HepG2 (cell line): ENCODE results near the gene THRB. TPM values are rescaled to one million over a fixed set of nuclear protein-coding genes. Genes with fewer than 3 reads are reported as not detected.

Experiments used
- CBX2 ChIP-seq, 2 experiments: fragments of 200-600 bp in 1 of 2; sonication (generic); formaldehyde crosslinking in 1 of 2; IDR thresholded peaks; 2 replicates each; pipeline versions ENCODE4 v1.7.0 to v1.8.1; 2018 to 2022; ENCODE audit warnings: low read depth in 2 of 2, low read length in 1 of 2, mild to moderate bottlenecking in 1 of 2, missing genetic modification reagents in 1 of 2
- CEBPB ChIP-seq: IDR thresholded peaks from 2 replicates; pipeline ENCODE4 v1.6.1; 2011; ENCODE audit warnings: low read depth, low read length, improper control_type of control experiment, borderline replicate concordance
- EZH2 ChIP-seq: conservative IDR thresholded peaks from 2 replicates; pipeline ENCODE4 v1.6.1; 2012; ENCODE audit warnings: mild to moderate bottlenecking, low read depth, low read length, moderate library complexity
- KAT7 ChIP-seq: IDR thresholded peaks from 2 replicates; pipeline ENCODE4 v1.6.1; 2018; ENCODE audit warnings: borderline replicate concordance, missing compliant biosample characterization
- MIXL1 ChIP-seq: IDR thresholded peaks from 2 replicates; pipeline ENCODE4 v1.6.1; 2016
- NR2C2 ChIP-seq: sonication (generic); formaldehyde crosslinking; IDR thresholded peaks from 2 replicates; pipeline ENCODE4 v1.4.0; 2020; ENCODE audit warnings: missing genetic modification reagents, mild to moderate bottlenecking, moderate library complexity, borderline replicate concordance
- RBM39 ChIP-seq: fragments of 200-400 bp; formaldehyde crosslinking; IDR thresholded peaks from one replicate; pipeline ENCODE4 v1.6.1; 2018; ENCODE audit warnings: antibody characterized with exemption, mild to moderate bottlenecking, low read depth, low read length; ENCODE audit not compliant: poor library complexity, severe bottlenecking
- SP4 ChIP-seq: sonication (generic); formaldehyde crosslinking; IDR thresholded peaks from 2 replicates; pipeline ENCODE4 v1.8.1; 2023; ENCODE audit warnings: mild to moderate bottlenecking, missing genetic modification reagents
- TBX3 ChIP-seq: fragments of 450-650 bp; IDR thresholded peaks from 2 replicates; pipeline ENCODE4 v1.6.1; 2017; ENCODE audit warnings: antibody characterized with exemption, mild to moderate bottlenecking, inconsistent platforms, borderline replicate concordance
- ZNF607 ChIP-seq: sonication (generic); formaldehyde crosslinking; IDR thresholded peaks from 2 replicates; pipeline ENCODE4 v1.5.1; 2020; ENCODE audit warnings: missing genetic modification reagents, mild to moderate bottlenecking, borderline replicate concordance
- polyA plus RNA-seq, 8 experiments: library from polyadenylated mRNA; depleted of rRNA in 3 of 8; stranded (reverse) in 7 of 8; unstranded in 1 of 8; fragments of >200 nt; fragmentation: Illumina TruSeq in 4 of 8; extraction: Trizol in 4 of 8; gene quantifications; 2 replicates each; pipeline versions ENCODE4 v1.2.1 to v1.2.3, GENCODE V29; 2011 to 2016; ENCODE audit warnings: low read depth in 4 of 8, missing spikeins in 1 of 8, mixed read lengths in 1 of 8; ENCODE audit not compliant: insufficient read depth in 1 of 8
- total RNA-seq, 5 experiments: library from RNA; depleted of rRNA; stranded (reverse); fragments of >200 nt; fragmentation: Illumina TruSeq; extraction: Trizol; gene quantifications; 2 replicates each; pipeline ENCODE4 v1.2.3, GENCODE V29; 2016; ENCODE audit warnings: low read depth in 1 of 5
- TF ChIP-seq, protein P1 (sequence below): sonication (generic); formaldehyde crosslinking; IDR thresholded peaks from 2 replicates; pipeline ENCODE4 v1.4.0; 2020; ENCODE audit warnings: missing genetic modification reagents, mild to moderate bottlenecking, borderline replicate concordance
- TF ChIP-seq, protein P2 (sequence below): sonication (generic); formaldehyde crosslinking; conservative IDR thresholded peaks from 2 replicates; pipeline ENCODE4 v1.8.1; 2023; ENCODE audit warnings: missing genetic modification reagents
- TF ChIP-seq, protein P3 (sequence below): IDR thresholded peaks from 2 replicates; pipeline ENCODE4 v1.4.0; 2020; ENCODE audit warnings: mild to moderate bottlenecking, missing genetic modification reagents
- TF ChIP-seq, protein P4 (sequence below): sonication (generic); formaldehyde crosslinking; IDR thresholded peaks from 2 replicates; pipeline ENCODE4 v1.8.0; 2022; ENCODE audit warnings: missing genetic modification reagents, mild to moderate bottlenecking, borderline replicate concordance
- TF ChIP-seq, protein P5 (sequence below): sonication (generic); formaldehyde crosslinking; conservative IDR thresholded peaks from 2 replicates; pipeline ENCODE4 v1.5.0; 2020; ENCODE audit warnings: missing genetic modification reagents

THRB gene
- total and polyA plus RNA-seq, 2 of the 13 experiments (the other 11 are each of a cell fraction or from before 2014, with no cell fraction given), result 4.7 to 22.7 TPM

DNA sequence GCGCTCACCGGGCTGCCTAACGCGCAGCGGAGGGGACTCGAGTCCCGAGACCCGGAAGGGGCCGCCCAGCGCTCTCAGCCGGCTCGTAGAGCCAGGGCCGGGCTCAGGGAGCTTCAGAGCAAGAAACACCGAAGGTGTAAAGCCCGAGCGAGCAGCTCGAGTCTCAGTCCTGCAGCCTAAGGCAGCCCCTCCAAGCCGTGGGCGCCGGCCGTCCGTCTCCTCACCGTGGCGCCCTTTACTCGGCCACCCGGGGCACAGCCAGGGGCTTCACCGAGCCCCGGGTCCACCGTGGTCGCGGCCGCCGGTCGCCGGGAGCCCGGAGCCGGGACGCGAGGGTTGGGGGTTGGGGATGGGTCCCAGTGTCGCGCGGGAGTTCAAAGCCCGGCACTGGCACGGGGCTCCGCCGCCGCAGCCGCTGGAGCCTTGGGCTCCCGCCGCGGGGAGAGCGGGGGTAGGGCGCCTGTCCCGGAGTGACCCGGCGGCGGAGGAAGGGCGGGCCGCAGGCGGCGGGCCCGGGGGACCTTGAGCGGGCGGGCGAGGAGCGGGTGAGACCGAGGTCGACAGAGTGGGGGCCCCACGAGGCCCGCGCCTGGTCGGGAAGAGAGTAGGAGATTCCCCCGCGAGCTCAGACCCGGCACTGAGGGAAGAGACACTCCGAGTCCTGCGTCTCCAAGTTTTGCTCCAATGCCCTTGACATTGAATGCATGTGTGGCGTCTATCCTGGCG is 26.9 kb upstream of the THRB start (continued):
- TF ChIP-seq, protein P1, sequence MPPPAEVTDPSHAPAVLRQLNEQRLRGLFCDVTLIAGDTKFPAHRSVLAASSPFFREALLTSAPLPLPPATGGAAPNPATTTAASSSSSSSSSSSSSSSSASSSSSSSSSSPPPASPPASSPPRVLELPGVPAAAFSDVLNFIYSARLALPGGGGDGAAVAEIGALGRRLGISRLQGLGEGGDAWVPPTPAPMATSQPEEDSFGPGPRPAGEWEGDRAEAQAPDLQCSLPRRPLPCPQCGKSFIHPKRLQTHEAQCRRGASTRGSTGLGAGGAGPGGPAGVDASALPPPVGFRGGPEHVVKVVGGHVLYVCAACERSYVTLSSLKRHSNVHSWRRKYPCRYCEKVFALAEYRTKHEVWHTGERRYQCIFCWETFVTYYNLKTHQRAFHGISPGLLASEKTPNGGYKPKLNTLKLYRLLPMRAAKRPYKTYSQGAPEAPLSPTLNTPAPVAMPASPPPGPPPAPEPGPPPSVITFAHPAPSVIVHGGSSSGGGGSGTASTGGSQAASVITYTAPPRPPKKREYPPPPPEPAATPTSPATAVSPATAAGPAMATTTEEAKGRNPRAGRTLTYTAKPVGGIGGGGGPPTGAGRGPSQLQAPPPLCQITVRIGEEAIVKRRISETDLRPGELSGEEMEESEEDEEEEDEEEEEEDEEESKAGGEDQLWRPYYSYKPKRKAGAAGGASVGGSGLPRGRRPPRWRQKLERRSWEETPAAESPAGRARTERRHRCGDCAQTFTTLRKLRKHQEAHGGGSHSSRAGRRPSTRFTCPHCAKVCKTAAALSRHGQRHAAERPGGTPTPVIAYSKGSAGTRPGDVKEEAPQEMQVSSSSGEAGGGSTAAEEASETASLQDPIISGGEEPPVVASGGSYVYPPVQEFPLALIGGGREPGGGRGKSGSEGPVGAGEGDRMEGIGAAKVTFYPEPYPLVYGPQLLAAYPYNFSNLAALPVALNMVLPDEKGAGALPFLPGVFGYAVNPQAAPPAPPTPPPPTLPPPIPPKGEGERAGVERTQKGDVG (CRISPR knock-in tag), result no peak
- TF ChIP-seq CEBPB (no peak), CBX2 (IDR thresholded peaks at IDR 0.05; ENCODE audit: low read depth, low read length) (no peak), CBX2 (CRISPR knock-in tag; IDR thresholded peaks at IDR 0.05; ENCODE audit: low read depth) (no peak), NR2C2 (CRISPR knock-in tag) (peak; percentile 8), TBX3 (no peak), RBM39 (no peak), MIXL1 (CRISPR knock-in tag) (no peak), SP4 (CRISPR knock-in tag) (peak; percentile 44; the same call in 1 of the 2 replicates), EZH2 (no peak), KAT7 (CRISPR knock-in tag) (peak; percentile 74; the same call in 1 of the 2 replicates), ZNF607 (peak; percentile 11)
- TF ChIP-seq, protein P2, sequence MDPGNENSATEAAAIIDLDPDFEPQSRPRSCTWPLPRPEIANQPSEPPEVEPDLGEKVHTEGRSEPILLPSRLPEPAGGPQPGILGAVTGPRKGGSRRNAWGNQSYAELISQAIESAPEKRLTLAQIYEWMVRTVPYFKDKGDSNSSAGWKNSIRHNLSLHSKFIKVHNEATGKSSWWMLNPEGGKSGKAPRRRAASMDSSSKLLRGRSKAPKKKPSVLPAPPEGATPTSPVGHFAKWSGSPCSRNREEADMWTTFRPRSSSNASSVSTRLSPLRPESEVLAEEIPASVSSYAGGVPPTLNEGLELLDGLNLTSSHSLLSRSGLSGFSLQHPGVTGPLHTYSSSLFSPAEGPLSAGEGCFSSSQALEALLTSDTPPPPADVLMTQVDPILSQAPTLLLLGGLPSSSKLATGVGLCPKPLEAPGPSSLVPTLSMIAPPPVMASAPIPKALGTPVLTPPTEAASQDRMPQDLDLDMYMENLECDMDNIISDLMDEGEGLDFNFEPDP, result no peak
- TF ChIP-seq, protein P3, sequence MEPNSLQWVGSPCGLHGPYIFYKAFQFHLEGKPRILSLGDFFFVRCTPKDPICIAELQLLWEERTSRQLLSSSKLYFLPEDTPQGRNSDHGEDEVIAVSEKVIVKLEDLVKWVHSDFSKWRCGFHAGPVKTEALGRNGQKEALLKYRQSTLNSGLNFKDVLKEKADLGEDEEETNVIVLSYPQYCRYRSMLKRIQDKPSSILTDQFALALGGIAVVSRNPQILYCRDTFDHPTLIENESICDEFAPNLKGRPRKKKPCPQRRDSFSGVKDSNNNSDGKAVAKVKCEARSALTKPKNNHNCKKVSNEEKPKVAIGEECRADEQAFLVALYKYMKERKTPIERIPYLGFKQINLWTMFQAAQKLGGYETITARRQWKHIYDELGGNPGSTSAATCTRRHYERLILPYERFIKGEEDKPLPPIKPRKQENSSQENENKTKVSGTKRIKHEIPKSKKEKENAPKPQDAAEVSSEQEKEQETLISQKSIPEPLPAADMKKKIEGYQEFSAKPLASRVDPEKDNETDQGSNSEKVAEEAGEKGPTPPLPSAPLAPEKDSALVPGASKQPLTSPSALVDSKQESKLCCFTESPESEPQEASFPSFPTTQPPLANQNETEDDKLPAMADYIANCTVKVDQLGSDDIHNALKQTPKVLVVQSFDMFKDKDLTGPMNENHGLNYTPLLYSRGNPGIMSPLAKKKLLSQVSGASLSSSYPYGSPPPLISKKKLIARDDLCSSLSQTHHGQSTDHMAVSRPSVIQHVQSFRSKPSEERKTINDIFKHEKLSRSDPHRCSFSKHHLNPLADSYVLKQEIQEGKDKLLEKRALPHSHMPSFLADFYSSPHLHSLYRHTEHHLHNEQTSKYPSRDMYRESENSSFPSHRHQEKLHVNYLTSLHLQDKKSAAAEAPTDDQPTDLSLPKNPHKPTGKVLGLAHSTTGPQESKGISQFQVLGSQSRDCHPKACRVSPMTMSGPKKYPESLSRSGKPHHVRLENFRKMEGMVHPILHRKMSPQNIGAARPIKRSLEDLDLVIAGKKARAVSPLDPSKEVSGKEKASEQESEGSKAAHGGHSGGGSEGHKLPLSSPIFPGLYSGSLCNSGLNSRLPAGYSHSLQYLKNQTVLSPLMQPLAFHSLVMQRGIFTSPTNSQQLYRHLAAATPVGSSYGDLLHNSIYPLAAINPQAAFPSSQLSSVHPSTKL (CRISPR knock-in tag), result peak; percentile 10; the same call in 1 of the 2 replicates
- TF ChIP-seq, protein P4, sequence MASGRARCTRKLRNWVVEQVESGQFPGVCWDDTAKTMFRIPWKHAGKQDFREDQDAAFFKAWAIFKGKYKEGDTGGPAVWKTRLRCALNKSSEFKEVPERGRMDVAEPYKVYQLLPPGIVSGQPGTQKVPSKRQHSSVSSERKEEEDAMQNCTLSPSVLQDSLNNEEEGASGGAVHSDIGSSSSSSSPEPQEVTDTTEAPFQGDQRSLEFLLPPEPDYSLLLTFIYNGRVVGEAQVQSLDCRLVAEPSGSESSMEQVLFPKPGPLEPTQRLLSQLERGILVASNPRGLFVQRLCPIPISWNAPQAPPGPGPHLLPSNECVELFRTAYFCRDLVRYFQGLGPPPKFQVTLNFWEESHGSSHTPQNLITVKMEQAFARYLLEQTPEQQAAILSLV (CRISPR knock-in tag), result peak; percentile 47; the same call in 1 of the 2 replicates
- TF ChIP-seq, protein P5, sequence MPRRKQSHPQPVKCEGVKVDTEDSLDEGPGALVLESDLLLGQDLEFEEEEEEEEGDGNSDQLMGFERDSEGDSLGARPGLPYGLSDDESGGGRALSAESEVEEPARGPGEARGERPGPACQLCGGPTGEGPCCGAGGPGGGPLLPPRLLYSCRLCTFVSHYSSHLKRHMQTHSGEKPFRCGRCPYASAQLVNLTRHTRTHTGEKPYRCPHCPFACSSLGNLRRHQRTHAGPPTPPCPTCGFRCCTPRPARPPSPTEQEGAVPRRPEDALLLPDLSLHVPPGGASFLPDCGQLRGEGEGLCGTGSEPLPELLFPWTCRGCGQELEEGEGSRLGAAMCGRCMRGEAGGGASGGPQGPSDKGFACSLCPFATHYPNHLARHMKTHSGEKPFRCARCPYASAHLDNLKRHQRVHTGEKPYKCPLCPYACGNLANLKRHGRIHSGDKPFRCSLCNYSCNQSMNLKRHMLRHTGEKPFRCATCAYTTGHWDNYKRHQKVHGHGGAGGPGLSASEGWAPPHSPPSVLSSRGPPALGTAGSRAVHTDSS (CRISPR knock-in tag), result no peak
